ENCODE data around the gene TRUB1. TPM values are rescaled to one million over a fixed set of nuclear protein-coding genes. Genes with fewer than 3 reads are reported as not detected.

The TRUB1 gene
- total and polyA plus RNA-seq, 2 experiments from 2014 or later = 17.4 to 19.6 TPM

DNA sequence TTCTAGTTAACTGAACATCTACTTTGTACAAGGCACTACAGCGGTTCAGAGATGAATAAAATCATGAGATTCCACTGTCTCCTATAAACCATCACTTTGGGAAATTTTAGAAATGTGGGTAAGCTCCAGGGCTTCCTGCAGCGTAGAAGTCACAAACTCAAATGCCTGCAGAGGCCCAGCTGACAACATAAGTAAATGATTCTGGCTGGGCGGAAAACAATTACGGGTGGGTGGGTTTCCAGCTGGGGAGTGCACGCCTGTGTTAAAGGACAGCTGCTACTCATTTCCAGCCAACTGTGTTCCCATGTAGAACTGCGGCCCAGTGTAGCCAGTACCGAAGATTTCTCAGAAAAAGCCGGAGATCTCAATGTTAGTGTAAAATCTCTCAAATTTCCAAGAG is 85.7 kb downstream of the TRUB1 start:
- Histone ChIP-seq H3K79me2 (ENCODE audit: insufficient read depth) (no peaks in the 10 kb centered on the region), H3K4me3 (no peak overlapping the region), H3K27ac (no peak overlapping the region), H2AFZ (no peak overlapping the region), H3K4me2 (ENCODE audit: unreplicated experiment) (no peak overlapping the region), H3K9me3 (ENCODE audit: low read depth) (no peaks in the 10 kb centered on the region), H3K9me2 (ENCODE audit: insufficient read depth) (no peaks in the 10 kb centered on the region), H3K9ac (no peak overlapping the region), H3F3A (ENCODE audit: insufficient read depth) (no peaks in the 10 kb centered on the region), H3K4me1 (ENCODE audit: insufficient read depth) (no peaks in the 10 kb centered on the region), H3K27me3 (replicated peaks; ENCODE audit: insufficient read depth) (peaks cover 15% of the 10 kb centered on the region; the same call in 1 of the 2 replicates), H3K36me3 (ENCODE audit: low read depth) (no peaks in the 10 kb centered on the region), H4K20me1 (ENCODE audit: insufficient read depth) (no peaks in the 10 kb centered on the region)
- no peak for DNase-seq
- TF ChIP-seq EZH2phosphoT487 (IDR thresholded peaks at IDR 0.05; ENCODE audit: insufficient read depth, low read depth) (no peak), EZH2 (IDR thresholded peaks at IDR 0.05; ENCODE audit: insufficient read depth, poor library complexity, severe bottlenecking) (no peak)
- 5% methylated on average over 8 of the region's 8 CpGs for WGBS, 2 experiments (ENCODE audit: low coverage in 1 of 2, low lambda C conversion rate in 2 of 2, missing lambda C conversion rate in 2 of 2)
- in situ Hi-C loops (cut with MboI) = no loop called here

DNA sequence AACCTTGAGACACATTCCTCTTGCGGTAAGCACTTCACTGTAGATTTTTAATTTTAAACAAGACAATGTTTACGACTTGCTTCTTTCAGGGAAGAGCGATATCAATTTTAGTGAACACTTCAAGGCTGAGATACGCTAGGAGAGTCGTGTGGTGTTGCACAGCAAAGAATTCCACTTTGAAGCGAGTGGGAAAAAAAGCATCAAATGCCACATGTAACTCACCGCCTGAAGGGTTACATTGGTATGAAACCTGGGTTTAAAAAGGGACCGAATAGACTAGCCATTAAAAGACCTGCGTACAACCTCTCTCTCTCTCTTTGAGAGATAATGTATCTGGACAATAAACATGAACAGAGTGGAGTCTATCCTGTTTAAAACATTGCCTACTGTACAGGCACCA is 86.4 kb downstream of the TRUB1 start:
- Histone ChIP-seq H3K79me2 (ENCODE audit: insufficient read depth) (no peaks in the 10 kb centered on the region), H3K4me2 (ENCODE audit: unreplicated experiment) (no peak overlapping the region), H3K27me3 (replicated peaks; ENCODE audit: insufficient read depth) (peaks cover 18% of the 10 kb centered on the region; the same call in 1 of the 2 replicates), H3K36me3 (ENCODE audit: low read depth) (no peaks in the 10 kb centered on the region), H2AFZ (no peak overlapping the region), H3K9me3 (ENCODE audit: low read depth) (no peaks in the 10 kb centered on the region), H3F3A (ENCODE audit: insufficient read depth) (no peaks in the 10 kb centered on the region), H4K20me1 (ENCODE audit: insufficient read depth) (no peaks in the 10 kb centered on the region), H3K4me1 (ENCODE audit: insufficient read depth) (no peaks in the 10 kb centered on the region), H3K9me2 (ENCODE audit: insufficient read depth) (no peaks in the 10 kb centered on the region), H3K4me3 (no peak overlapping the region), H3K9ac (no peak overlapping the region), H3K27ac (no peak overlapping the region)
- in situ Hi-C loops (cut with MboI) = no loop called here
- DNase-seq = no peak
- TF ChIP-seq EZH2 (IDR thresholded peaks at IDR 0.05; ENCODE audit: insufficient read depth, poor library complexity, severe bottlenecking) (no peak), EZH2phosphoT487 (IDR thresholded peaks at IDR 0.05; ENCODE audit: insufficient read depth, low read depth) (no peak)
- WGBS, 2 experiments (ENCODE audit: low coverage in 1 of 2, low lambda C conversion rate in 2 of 2, missing lambda C conversion rate in 2 of 2) = 59 to 61% methylated on average over 9 of the region's 9 CpGs

DNA sequence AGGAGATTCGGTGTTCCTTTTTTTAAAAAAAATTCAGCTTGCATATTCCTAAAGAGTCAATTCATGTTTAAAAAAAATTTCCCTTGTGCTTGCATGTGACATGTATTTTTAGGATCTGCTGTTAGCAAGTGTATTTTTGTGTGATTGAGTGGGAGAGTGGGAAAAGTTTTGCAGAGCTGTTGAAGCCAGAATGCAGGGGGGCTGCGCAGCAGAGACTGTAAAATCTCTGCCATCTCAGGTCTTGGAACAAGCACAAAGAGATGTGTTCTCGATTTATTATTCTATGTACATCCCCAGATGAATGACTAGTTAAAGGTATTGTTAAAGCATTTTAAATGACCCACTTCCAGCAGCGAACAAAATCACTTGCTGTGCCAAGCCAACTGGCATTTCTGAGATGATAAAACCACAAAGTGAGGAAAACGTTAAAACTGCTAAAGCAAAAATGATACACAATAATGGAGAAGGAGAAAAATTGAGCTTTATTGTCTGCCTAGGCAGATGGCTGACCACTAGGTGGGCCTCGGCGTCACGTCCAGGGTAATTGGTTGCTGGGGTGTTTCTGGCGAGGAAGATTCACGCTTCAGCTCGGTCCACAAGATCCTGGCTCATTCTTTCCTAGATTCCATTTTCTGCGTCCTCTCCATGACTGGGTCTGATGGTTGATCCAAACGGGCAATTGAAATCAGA is 88.2 kb downstream of the TRUB1 start:
- Histone ChIP-seq H2AFZ (no peak overlapping the region), H3K4me2 (ENCODE audit: unreplicated experiment) (no peak overlapping the region)

DNA sequence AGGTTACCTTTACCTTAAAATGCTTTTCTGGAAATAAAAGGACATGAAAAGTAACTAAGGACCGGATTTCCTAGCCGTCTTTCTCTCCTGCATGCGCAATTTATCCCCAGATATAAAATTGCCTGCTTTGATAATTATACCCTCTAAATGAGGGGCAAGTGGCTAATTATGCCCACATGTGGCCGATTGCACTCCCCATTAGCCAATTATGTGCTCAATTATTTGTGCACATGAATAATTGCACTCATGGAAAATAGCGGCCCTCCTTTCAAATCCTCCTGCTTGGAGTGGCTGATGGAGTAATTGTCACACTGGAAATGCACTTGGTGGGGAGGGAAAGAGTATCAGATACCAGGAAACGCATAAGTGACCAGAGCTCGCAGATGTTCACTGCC is 88.7 kb downstream of the TRUB1 start:
- no peaks in the 10 kb centered on the region for H3F3A ChIP-seq (ENCODE audit: insufficient read depth)
- peaks cover 18% of the 10 kb centered on the region; the same call in 1 of the 2 replicates for H3K27me3 ChIP-seq (replicated peaks; ENCODE audit: insufficient read depth)
- no peak for TF ChIP-seq EZH2phosphoT487 (IDR thresholded peaks at IDR 0.05; ENCODE audit: insufficient read depth, low read depth)
- no peak for TF ChIP-seq EZH2 (IDR thresholded peaks at IDR 0.05; ENCODE audit: insufficient read depth, poor library complexity, severe bottlenecking)
- no peak overlapping the region for H3K4me2 ChIP-seq (ENCODE audit: unreplicated experiment)
- no peaks in the 10 kb centered on the region for H3K9me3 ChIP-seq (ENCODE audit: low read depth)
- H3K4me3 ChIP-seq = no peak overlapping the region
- DNase-seq = no peak
- 65 to 78% methylated on average over 7 of the region's 7 CpGs for WGBS, 2 experiments (ENCODE audit: low coverage in 1 of 2, low lambda C conversion rate in 2 of 2, missing lambda C conversion rate in 2 of 2)
- H3K9me2 ChIP-seq (ENCODE audit: insufficient read depth) = no peaks in the 10 kb centered on the region
- no peaks in the 10 kb centered on the region for H3K36me3 ChIP-seq (ENCODE audit: low read depth)
- H2AFZ ChIP-seq = no peak overlapping the region
- no peak overlapping the region for H3K9ac ChIP-seq
- no peaks in the 10 kb centered on the region for H3K79me2 ChIP-seq (ENCODE audit: insufficient read depth)
- H4K20me1 ChIP-seq (ENCODE audit: insufficient read depth) = no peaks in the 10 kb centered on the region
- no peaks in the 10 kb centered on the region for H3K4me1 ChIP-seq (ENCODE audit: insufficient read depth)
- in situ Hi-C loops (cut with MboI) = no loop called here
- H3K27ac ChIP-seq = no peak overlapping the region

More for the DNA sequence above, 88.2 kb downstream of the TRUB1 start:
- DNase-seq = no peak
- Histone ChIP-seq H3K36me3 (ENCODE audit: low read depth) (no peaks in the 10 kb centered on the region), H3K4me3 (no peak overlapping the region), H3K9me2 (ENCODE audit: insufficient read depth) (no peaks in the 10 kb centered on the region), H4K20me1 (ENCODE audit: insufficient read depth) (no peaks in the 10 kb centered on the region), H3K4me1 (ENCODE audit: insufficient read depth) (no peaks in the 10 kb centered on the region), H3F3A (ENCODE audit: insufficient read depth) (no peaks in the 10 kb centered on the region), H3K79me2 (ENCODE audit: insufficient read depth) (no peaks in the 10 kb centered on the region), H3K9me3 (ENCODE audit: low read depth) (no peaks in the 10 kb centered on the region), H3K27me3 (replicated peaks; ENCODE audit: insufficient read depth) (peaks cover 18% of the 10 kb centered on the region; the same call in 1 of the 2 replicates), H3K27ac (no peak overlapping the region), H3K9ac (no peak overlapping the region)
- 44 to 49% methylated on average over 13 of the region's 13 CpGs for WGBS, 2 experiments (ENCODE audit: low coverage in 1 of 2, low lambda C conversion rate in 2 of 2, missing lambda C conversion rate in 2 of 2)
- TF ChIP-seq EZH2phosphoT487 (IDR thresholded peaks at IDR 0.05; ENCODE audit: insufficient read depth, low read depth) (no peak), EZH2 (IDR thresholded peaks at IDR 0.05; ENCODE audit: insufficient read depth, poor library complexity, severe bottlenecking) (no peak)
- in situ Hi-C loops (cut with MboI) = no loop called here

Small RNAs within 50 kb of the gene (small RNA-seq; reads per million reads assigned to genes)
- gene RNU6-1121P (ENCODE audit: low read depth, low replicate concordance) = not detected

Other genes starting within 250 kb of the TRUB1 start
- 24.6 and 26.4 TPM in 2 replicates for gene FHIP2A, start 116.4 kb upstream of the TRUB1 start, total RNA-seq (2014; rRNA removed; shearing (Covaris generic))
- gene FHIP2A, start 116.4 kb upstream of the TRUB1 start, polyA plus RNA-seq (2016; fragmentation: Nextera tagmentation; extraction: Ambion mirVana) = 19.6 and 22.3 TPM in 2 replicates
- gene ATRNL1, start 155.2 kb downstream of the TRUB1 start, total RNA-seq (2014; rRNA removed; shearing (Covaris generic)) = not detected in 2 replicates
- not detected in 2 replicates for gene ATRNL1, start 155.2 kb downstream of the TRUB1 start, polyA plus RNA-seq (2016; fragmentation: Nextera tagmentation; extraction: Ambion mirVana)